Progenitor cell of endocrine pancreas (in vitro differentiated cells): ENCODE results near the gene NOS1. TPM values are rescaled to one million over a fixed set of nuclear protein-coding genes. Genes with fewer than 3 reads are reported as not detected.

Experiments
- DNase-seq: peaks from one replicate; pipeline ENCODE4 v3.0.0; 2021; ENCODE audit warnings: low spot score; ENCODE audit not compliant: unreplicated experiment
- H3K27ac Mint-ChIP-seq: 2 replicates; pipeline ENCODE4 v1.8.0; 2021; ENCODE audit warnings: mild to moderate bottlenecking, moderate library complexity, mixed read lengths
- H3K27me3 Mint-ChIP-seq: 2 replicates; pipeline ENCODE4 v1.8.0; 2021; ENCODE audit warnings: mixed read lengths
- H3K36me3 Mint-ChIP-seq: 2 replicates; pipeline ENCODE4 v1.8.0; 2022; ENCODE audit warnings: mixed read lengths; ENCODE audit not compliant: insufficient read depth
- H3K4me1 Mint-ChIP-seq: 2 replicates; pipeline ENCODE4 v1.8.0; 2021; ENCODE audit warnings: low read depth, mixed read lengths
- H3K4me3 Mint-ChIP-seq: 2 replicates; pipeline ENCODE4 v1.8.0; 2021; ENCODE audit warnings: low read depth, mild to moderate bottlenecking, moderate library complexity, mixed read lengths
- H3K9me3 Mint-ChIP-seq: 2 replicates; pipeline ENCODE4 v1.8.0; 2021; ENCODE audit warnings: low read depth, mixed read lengths
- CTCF ChIP-seq: fragments of 200-600 bp; sonication (generic); IDR thresholded peaks from one replicate; pipeline ENCODE4 v1.5.0; 2021; ENCODE audit warnings: antibody characterized with exemption, mild to moderate bottlenecking; ENCODE audit not compliant: unreplicated experiment
- total RNA-seq: library from RNA; stranded (reverse); gene quantifications from 2 replicates; pipeline ENCODE4 v1.2.1, GENCODE V29; 2021

The NOS1 gene
- total RNA-seq, 1 donor from 2014 or later, result 0.48 TPM

- no peak for TF ChIP-seq CTCF
- DNase-seq, result no peak
- no peak overlapping the region for H3K27ac Mint-ChIP-seq
- no peaks in the 10 kb centered on the region for H3K4me1 Mint-ChIP-seq
- H3K4me3 Mint-ChIP-seq, result no peak overlapping the region
- no peaks in the 10 kb centered on the region for H3K9me3 Mint-ChIP-seq
- no peaks in the 10 kb centered on the region for H3K36me3 Mint-ChIP-seq
- peaks cover 25% of the 10 kb centered on the region for H3K27me3 Mint-ChIP-seq
These were observed 81.3 kb downstream of the NOS1 start for GRCh38 chr12:117280019-117280680.

- TF ChIP-seq CTCF, result no peak
- Mint-ChIP-seq H3K4me1 (no peaks in the 10 kb centered on the region), H3K27me3 (peaks cover 25% of the 10 kb centered on the region), H3K36me3 (no peaks in the 10 kb centered on the region), H3K27ac (no peak overlapping the region), H3K4me3 (no peak overlapping the region), H3K9me3 (no peaks in the 10 kb centered on the region)
- no peak for DNase-seq
These were observed 81.8 kb downstream of the NOS1 start for GRCh38 chr12:117279606-117280005.

GRCh38 chr12:117277875-117278274, 83.6 kb downstream of the NOS1 start:
- Mint-ChIP-seq H3K36me3 (no peaks in the 10 kb centered on the region), H3K9me3 (no peaks in the 10 kb centered on the region), H3K27ac (no peak overlapping the region), H3K4me3 (no peak overlapping the region), H3K4me1 (no peaks in the 10 kb centered on the region), H3K27me3 (peaks cover 28% of the 10 kb centered on the region)
- TF ChIP-seq CTCF, result no peak
- DNase-seq, result no peak

GRCh38 chr12:117273091-117273490, 88.3 kb downstream of the NOS1 start:
- no peak for TF ChIP-seq CTCF
- H3K4me3 Mint-ChIP-seq, result no peak overlapping the region
- no peak overlapping the region for H3K27ac Mint-ChIP-seq
- no peaks in the 10 kb centered on the region for H3K9me3 Mint-ChIP-seq
- H3K36me3 Mint-ChIP-seq, result no peaks in the 10 kb centered on the region
- no peak for DNase-seq
- H3K27me3 Mint-ChIP-seq, result peaks cover 9% of the 10 kb centered on the region
- H3K4me1 Mint-ChIP-seq, result peaks cover 2% of the 10 kb centered on the region

- Mint-ChIP-seq H3K4me3 (no peak overlapping the region), H3K27me3 (peaks cover 8% of the 10 kb centered on the region), H3K27ac (no peak overlapping the region), H3K36me3 (no peaks in the 10 kb centered on the region), H3K4me1 (peaks cover 2% of the 10 kb centered on the region), H3K9me3 (no peaks in the 10 kb centered on the region)
- no peak for DNase-seq
- no peak for TF ChIP-seq CTCF
These were observed 88.7 kb downstream of the NOS1 start for GRCh38 chr12:117272690-117273089.
